ENCODE results near the gene KLF7. TPM values are rescaled to one million over a fixed set of nuclear protein-coding genes. Genes with fewer than 3 reads are reported as not detected.

KLF7 gene
- total and polyA plus RNA-seq, 8 donors, result 2.7 to 33.0 (median 7.3) TPM

GRCh38 chr2:207135801-207136457 lies 29.8 kb downstream of the KLF7 start:
- Histone ChIP-seq H3K9me3 (no peaks in the 10 kb centered on the region), H3K27ac (peak overlapping the region in 4 of 5 donors; percentile 53 to 84 (median 78)), H3K4me3 (no peak overlapping the region), H3K36me3 (no peaks in the 10 kb centered on the region), H3K4me1 (peaks cover 13 to 74% (median 61%) of the 10 kb centered on the region in 4 donors), H3K27me3 (no peaks in the 10 kb centered on the region)
- no peak for TF ChIP-seq EP300 (IDR thresholded peaks at IDR 0.05)
- no peak for TF ChIP-seq CTCF (IDR thresholded peaks at IDR 0.05)
- TF ChIP-seq POLR2A (IDR thresholded peaks at IDR 0.05), result no peak
- no peak for TF ChIP-seq POLR2AphosphoS5 (IDR thresholded peaks at IDR 0.05)
- intact Hi-C loops (cut with DNase I; ENCODE audit: low total_unique reads), result no loop called here
- DNase-seq, result no peak
- WGBS, 5 donors, result 56 to 72% (median 69%) methylated on average over 9 of the region's 9 CpGs

- Histone ChIP-seq H3K4me3 (no peak overlapping the region), H3K4me1 (peaks cover 13 to 80% (median 63%) of the 10 kb centered on the region in 4 donors), H3K27ac (peak overlapping the region in 4 of 5 donors; percentile 55 to 84 (median 78)), H3K27me3 (no peaks in the 10 kb centered on the region), H3K9me3 (no peaks in the 10 kb centered on the region), H3K36me3 (no peaks in the 10 kb centered on the region)
- 35 to 68% (median 47%) methylated on average over 1 of the region's 1 CpG for WGBS, 5 donors
- intact Hi-C loops (cut with DNase I; ENCODE audit: low total_unique reads), result no loop called here
- no peak for TF ChIP-seq POLR2AphosphoS5 (IDR thresholded peaks at IDR 0.05)
- no peak for TF ChIP-seq EP300 (IDR thresholded peaks at IDR 0.05)
- no peak for TF ChIP-seq POLR2A (IDR thresholded peaks at IDR 0.05)
- TF ChIP-seq CTCF (IDR thresholded peaks at IDR 0.05), result no peak
- peak in 1 of 2 donors; percentile 50 for DNase-seq
These were observed 30.4 kb downstream of the KLF7 start for GRCh38 chr2:207135340-207135739.

- WGBS, 5 donors, result 57 to 67% (median 60%) methylated on average over 13 of the region's 13 CpGs
- TF ChIP-seq EP300 (IDR thresholded peaks at IDR 0.05) (no peak), POLR2A (IDR thresholded peaks at IDR 0.05) (no peak), POLR2AphosphoS5 (IDR thresholded peaks at IDR 0.05) (peak; percentile 29 to 69 (median 48))
- Histone ChIP-seq H3K27ac (peak overlapping the region; percentile 37 to 84 (median 75)), H3K36me3 (no peaks in the 10 kb centered on the region), H3K4me3 (no peak overlapping the region), H3K27me3 (no peaks in the 10 kb centered on the region), H3K9me3 (no peaks in the 10 kb centered on the region), H3K4me1 (peaks cover 13 to 84% (median 67%) of the 10 kb centered on the region in 4 donors)
- intact Hi-C loops (cut with DNase I; ENCODE audit: low total_unique reads), result no loop called here
- DNase-seq, result peak in 1 of 2 donors; percentile 87
These were observed 31.8 kb downstream of the KLF7 start for GRCh38 chr2:207133820-207134519.

GRCh38 chr2:207133458-207133819 lies 32.3 kb downstream of the KLF7 start:
- Histone ChIP-seq H3K27ac (peak overlapping the region; percentile 58 to 84 (median 75)), H3K9me3 (no peaks in the 10 kb centered on the region), H3K27me3 (no peaks in the 10 kb centered on the region), H3K4me3 (no peak overlapping the region), H3K4me1 (peaks cover 13 to 87% (median 65%) of the 10 kb centered on the region in 4 donors), H3K36me3 (no peaks in the 10 kb centered on the region)
- no peak for TF ChIP-seq POLR2A (IDR thresholded peaks at IDR 0.05)
- intact Hi-C loops (cut with DNase I; ENCODE audit: low total_unique reads), result no loop called here
- no peak for DNase-seq
- 69 to 85% (median 71%) methylated on average over 6 of the region's 6 CpGs for WGBS, 5 donors

GRCh38 chr2:207132019-207132418 lies 33.7 kb downstream of the KLF7 start:
- no peaks in the 10 kb centered on the region for H3K36me3 ChIP-seq
- intact Hi-C loops (cut with DNase I; ENCODE audit: low total_unique reads), result no loop called here
- H3K4me3 ChIP-seq, result no peak overlapping the region
- no peaks in the 10 kb centered on the region for H3K27me3 ChIP-seq
- no peaks in the 10 kb centered on the region for H3K9me3 ChIP-seq
- no peak for TF ChIP-seq POLR2AphosphoS5 (IDR thresholded peaks at IDR 0.05)
- no peak for DNase-seq
- peaks cover 13 to 86% (median 59%) of the 10 kb centered on the region in 4 donors for H3K4me1 ChIP-seq
- H3K27ac ChIP-seq, result peak overlapping the region in 4 of 5 donors; percentile 17 to 84 (median 78)
